KMS-11 (cell line): Measurements from ENCODE around the gene MAP2K4.
"Not testable (repeated sequence)": the region's sequence is repeated elsewhere in the genome, so short reads cannot be mapped to it uniquely, and the experiment has no call there.

Experiments used
- H2AFZ ChIP-seq: fragments of 200-600 bp; sonication (generic); 2 replicates; pipeline ENCODE4 v1.6.1; 2016; ENCODE audit warnings: antibody characterized with exemption, mixed run types, low read depth
- H3K27ac ChIP-seq: fragments of 200-600 bp; sonication (generic); 2 replicates; pipeline ENCODE4 v1.6.1; 2016; ENCODE audit warnings: mild to moderate bottlenecking, mixed run types
- H3K27me3 ChIP-seq: fragments of 200-600 bp; sonication (generic); 2 replicates; pipeline ENCODE4 v1.6.1; 2017; ENCODE audit warnings: mild to moderate bottlenecking, low read depth, mixed run types, moderate library complexity; ENCODE audit not compliant: insufficient read depth
- H3K36me3 ChIP-seq: fragments of 200-600 bp; sonication (generic); 2 replicates; pipeline ENCODE4 v1.6.1; 2017; ENCODE audit warnings: mild to moderate bottlenecking, mixed run types; ENCODE audit not compliant: insufficient read depth
- H3K4me1 ChIP-seq: fragments of 200-600 bp; sonication (generic); 2 replicates; pipeline ENCODE4 v1.6.1; 2016; ENCODE audit warnings: mild to moderate bottlenecking, low read depth, mixed run types; ENCODE audit not compliant: poor library complexity, severe bottlenecking
- H3K4me2 ChIP-seq: fragments of 200-600 bp; sonication (generic); 2 replicates; pipeline ENCODE4 v1.7.0; 2016; ENCODE audit warnings: mild to moderate bottlenecking, mixed run types
- H3K4me3 ChIP-seq: fragments of 200-600 bp; sonication (generic); IDR thresholded peaks from 2 replicates; pipeline ENCODE4 v1.6.1; 2017; ENCODE audit warnings: low read depth, low read length, mixed read lengths; ENCODE audit not compliant: insufficient read depth
- H3K79me2 ChIP-seq: fragments of 200-600 bp; sonication (generic); 2 replicates; pipeline ENCODE4 v1.6.1; 2016; ENCODE audit warnings: low read depth, mixed run types; ENCODE audit not compliant: insufficient read depth
- H3K9ac ChIP-seq: fragments of 200-600 bp; sonication (generic); 2 replicates; pipeline ENCODE4 v1.6.1; 2016; ENCODE audit warnings: mild to moderate bottlenecking, mixed run types
- H4K20me1 ChIP-seq: fragments of 200-600 bp; sonication (generic); 2 replicates; pipeline ENCODE4 v1.6.1; 2016; ENCODE audit warnings: mild to moderate bottlenecking, mixed run types; ENCODE audit not compliant: insufficient read depth
- TF ChIP-seq, protein P1 (sequence below): fragments of 200-600 bp; sonication (generic); conservative IDR thresholded peaks from 2 replicates; pipeline ENCODE4 v1.6.1; 2017; ENCODE audit warnings: low read depth, mild to moderate bottlenecking, antibody characterized with exemption, low read length, moderate library complexity, mixed read lengths

The MAP2K4 gene

DNA sequence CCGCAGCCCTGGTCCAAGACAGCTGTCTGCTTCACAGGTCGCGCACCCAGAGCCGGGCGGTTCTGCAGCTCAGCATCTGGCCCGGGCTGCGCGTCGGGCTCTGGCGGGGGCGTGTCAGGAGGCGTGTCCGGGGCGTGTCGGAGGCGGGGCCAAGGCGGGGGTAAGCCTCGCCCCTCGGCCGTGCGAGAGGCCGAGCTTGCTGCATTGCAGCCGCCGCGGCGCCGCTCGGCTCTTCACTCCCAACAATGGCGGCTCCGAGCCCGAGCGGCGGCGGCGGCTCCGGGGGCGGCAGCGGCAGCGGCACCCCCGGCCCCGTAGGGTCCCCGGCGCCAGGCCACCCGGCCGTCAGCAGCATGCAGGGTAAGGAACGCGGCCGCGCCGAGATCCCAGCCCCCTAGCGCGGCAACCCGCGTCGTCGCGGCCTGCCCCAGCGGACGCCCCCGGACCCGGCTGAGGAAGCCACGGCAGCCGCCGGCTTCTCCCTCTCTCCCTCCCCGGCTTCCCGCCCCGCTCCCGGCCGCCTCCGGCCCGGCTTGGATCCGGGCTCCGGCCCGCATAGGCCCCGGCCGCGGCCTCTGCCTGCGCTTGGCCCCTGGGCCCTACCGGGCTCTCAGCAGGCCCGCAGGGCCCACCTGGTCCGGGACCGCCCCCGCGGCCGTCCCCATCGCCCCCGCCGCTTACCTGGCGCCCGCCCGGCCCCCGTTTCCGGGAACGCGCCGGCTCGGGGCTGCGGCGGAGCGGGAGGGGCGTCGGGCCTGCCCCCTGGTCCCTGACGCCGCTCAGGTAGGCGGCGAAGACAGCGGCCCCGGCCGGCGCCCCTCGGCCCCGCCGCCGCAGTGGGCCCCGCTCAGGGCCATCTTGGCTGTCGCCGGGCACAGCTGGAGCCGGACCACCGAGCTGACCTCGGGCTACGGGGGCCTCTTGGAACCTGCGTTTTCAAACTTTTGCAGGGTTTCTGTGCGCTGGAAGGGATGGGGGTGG, at the start of gene MAP2K4:
Gene MAP2K4 (plus strand): TSS at position 236 of the 981 bp plus-strand sequence. CDS start 10 bp downstream, at position 246.
- Histone ChIP-seq H2AFZ (no peak within 1 kb of the TSS), H3K9ac (peak within 1 kb of the TSS; percentile 55; the same call in 1 of the 2 replicates), H3K4me2 (peak within 1 kb of the TSS; percentile 21; the same call in 1 of the 2 replicates), H3K79me2 (no peaks in the 10 kb centered on the region), H3K4me1 (no peaks in the 10 kb centered on the region), H3K4me3 (no peak within 1 kb of the TSS), H3K27me3 (no peaks in the 10 kb centered on the region), H3K36me3 (no peaks in the 10 kb centered on the region), H4K20me1 (no peaks in the 10 kb centered on the region), H3K27ac (no peak within 1 kb of the TSS)
- TF ChIP-seq, protein P1, sequence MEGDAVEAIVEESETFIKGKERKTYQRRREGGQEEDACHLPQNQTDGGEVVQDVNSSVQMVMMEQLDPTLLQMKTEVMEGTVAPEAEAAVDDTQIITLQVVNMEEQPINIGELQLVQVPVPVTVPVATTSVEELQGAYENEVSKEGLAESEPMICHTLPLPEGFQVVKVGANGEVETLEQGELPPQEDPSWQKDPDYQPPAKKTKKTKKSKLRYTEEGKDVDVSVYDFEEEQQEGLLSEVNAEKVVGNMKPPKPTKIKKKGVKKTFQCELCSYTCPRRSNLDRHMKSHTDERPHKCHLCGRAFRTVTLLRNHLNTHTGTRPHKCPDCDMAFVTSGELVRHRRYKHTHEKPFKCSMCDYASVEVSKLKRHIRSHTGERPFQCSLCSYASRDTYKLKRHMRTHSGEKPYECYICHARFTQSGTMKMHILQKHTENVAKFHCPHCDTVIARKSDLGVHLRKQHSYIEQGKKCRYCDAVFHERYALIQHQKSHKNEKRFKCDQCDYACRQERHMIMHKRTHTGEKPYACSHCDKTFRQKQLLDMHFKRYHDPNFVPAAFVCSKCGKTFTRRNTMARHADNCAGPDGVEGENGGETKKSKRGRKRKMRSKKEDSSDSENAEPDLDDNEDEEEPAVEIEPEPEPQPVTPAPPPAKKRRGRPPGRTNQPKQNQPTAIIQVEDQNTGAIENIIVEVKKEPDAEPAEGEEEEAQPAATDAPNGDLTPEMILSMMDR: no peak

DNA sequence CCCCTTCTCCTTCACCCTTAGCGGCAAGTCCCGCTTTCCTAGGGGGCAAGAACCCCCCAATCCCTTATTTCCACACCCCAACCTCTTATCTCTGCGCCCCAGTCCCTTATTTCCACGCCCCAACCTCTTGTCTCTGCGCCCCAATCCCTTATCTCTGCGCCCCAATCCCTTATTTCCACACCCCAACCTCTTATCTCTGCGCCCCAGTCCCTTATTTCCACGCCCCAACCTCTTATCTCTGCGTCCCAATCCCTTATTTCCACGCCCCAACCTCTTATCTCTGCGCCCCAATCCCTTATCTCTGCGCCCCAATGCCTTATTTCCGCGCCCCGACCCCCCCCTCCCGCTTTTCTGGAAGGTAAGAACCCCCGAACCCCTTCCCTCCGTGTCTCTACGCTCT, 47.9 kb upstream of the MAP2K4 start:
- H3K36me3 ChIP-seq: not testable (repeated sequence)

DNA sequence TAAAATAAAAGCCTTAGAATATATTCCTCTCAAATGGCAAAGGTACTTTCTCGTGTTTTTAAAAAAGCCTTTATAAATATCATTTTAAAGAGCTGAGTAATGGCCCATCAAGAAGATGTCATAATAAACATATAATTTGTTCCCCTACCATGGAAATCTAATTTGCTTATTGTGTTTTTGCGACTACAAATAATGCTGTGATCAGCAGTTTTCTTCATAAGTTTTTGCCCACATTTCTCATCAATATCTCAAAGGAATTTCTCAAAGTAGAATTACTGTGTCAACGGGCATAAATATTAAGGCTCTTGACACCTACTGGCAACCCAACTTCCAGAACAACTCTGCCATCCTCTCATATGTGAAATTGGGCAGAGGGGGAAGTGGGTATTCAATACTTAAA, 40.9 kb upstream of the MAP2K4 start:
- H4K20me1 ChIP-seq: no peaks in the 10 kb centered on the region
- no peaks in the 10 kb centered on the region for H3K27me3 ChIP-seq
- H3K36me3 ChIP-seq: no peaks in the 10 kb centered on the region

More for the DNA sequence above, 47.9 kb upstream of the MAP2K4 start:
- H3K9ac ChIP-seq, H4K20me1 ChIP-seq, H3K4me2 ChIP-seq, H2AFZ ChIP-seq, H3K27me3 ChIP-seq, H3K27ac ChIP-seq, H3K4me3 ChIP-seq, H3K4me1 ChIP-seq, H3K79me2 ChIP-seq: not testable (repeated sequence)

DNA sequence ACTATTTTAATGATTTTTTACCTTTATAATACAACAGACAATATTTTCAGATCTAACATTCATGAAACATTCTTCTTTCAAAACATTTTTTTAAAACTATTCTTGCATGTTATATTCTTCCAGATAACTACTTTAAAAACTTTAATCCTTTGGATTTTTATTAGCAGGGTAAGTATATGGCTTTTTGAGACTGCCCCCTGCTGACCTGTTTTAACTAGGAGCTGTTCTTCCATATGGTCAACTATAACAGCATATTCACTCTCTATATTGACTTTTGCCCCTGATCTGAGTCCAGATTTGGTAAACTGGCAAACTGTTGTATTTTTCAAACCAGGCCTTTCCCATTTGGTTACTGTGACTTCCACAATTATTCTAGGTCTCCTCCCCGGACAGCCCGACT, 39.9 kb upstream of the MAP2K4 start:
- Histone ChIP-seq H3K27ac (no peak overlapping the region), H3K36me3 (no peaks in the 10 kb centered on the region), H3K27me3 (no peaks in the 10 kb centered on the region), H3K79me2 (no peaks in the 10 kb centered on the region), H3K4me3 (no peak overlapping the region), H3K4me1 (no peaks in the 10 kb centered on the region), H4K20me1 (no peaks in the 10 kb centered on the region), H2AFZ (no peak overlapping the region), H3K9ac (no peak overlapping the region), H3K4me2 (no peak overlapping the region)
- TF ChIP-seq, protein P1: no peak

More for the DNA sequence above, 40.9 kb upstream of the MAP2K4 start:
- Histone ChIP-seq H3K27ac (no peak overlapping the region), H3K79me2 (no peaks in the 10 kb centered on the region), H2AFZ (no peak overlapping the region), H3K4me2 (no peak overlapping the region), H3K4me3 (no peak overlapping the region), H3K4me1 (no peaks in the 10 kb centered on the region), H3K9ac (no peak overlapping the region)
- TF ChIP-seq, protein P1: no peak

DNA sequence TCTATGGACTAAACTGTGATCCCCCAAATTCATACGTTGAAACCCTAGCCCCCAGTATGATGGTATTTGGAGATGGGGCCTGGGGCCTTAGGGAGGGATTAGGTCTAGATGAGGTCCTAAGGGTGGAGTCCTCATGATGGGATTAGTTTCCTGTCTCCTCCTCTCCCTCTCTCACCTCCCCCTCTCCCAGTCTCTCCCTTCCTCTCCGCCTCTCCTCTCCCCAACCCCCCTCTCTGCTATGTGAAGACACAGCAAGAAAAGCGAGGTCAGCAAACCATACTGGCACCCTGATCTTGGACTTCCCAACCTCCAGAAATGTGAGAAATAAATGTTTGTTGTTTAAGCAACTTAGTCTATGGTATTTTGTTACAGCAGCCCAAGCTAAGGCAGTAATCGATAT, 38.8 kb upstream of the MAP2K4 start:
- Histone ChIP-seq H2AFZ (no peak overlapping the region), H4K20me1 (no peaks in the 10 kb centered on the region), H3K79me2 (no peaks in the 10 kb centered on the region), H3K4me3 (no peak overlapping the region), H3K4me2 (no peak overlapping the region), H3K9ac (no peak overlapping the region), H3K4me1 (no peaks in the 10 kb centered on the region), H3K27ac (no peak overlapping the region), H3K27me3 (no peaks in the 10 kb centered on the region), H3K36me3 (no peaks in the 10 kb centered on the region)
- TF ChIP-seq, protein P1: no peak
